Adipose tissue (tissue), 3 donors: ENCODE results near the gene PPP6R3. TPM values are rescaled to one million over a fixed set of nuclear protein-coding genes. Genes with fewer than 3 reads are reported as not detected.
"Not testable (repeated sequence)": the region's sequence is repeated elsewhere in the genome, so short reads cannot be mapped to it uniquely, and the experiment has no call there.

Source experiments
- H3K27ac ChIP-seq: one replicate; pipeline ENCODE4 v1.5.1; 2013; ENCODE audit warnings: low read depth, low read length
- WGBS, 3 donors: extraction: QIAGEN DNeasy Blood & Tissue Kit; methylation state at CpG; one replicate each; pipeline ENCODE4 v1.1.7; 2013; 5-methylcytosine and 5-hydroxymethylcytosine counted together
- polyA plus RNA-seq, 3 donors: library from polyadenylated mRNA; stranded (reverse); fragments of 200-250 nt; gene quantifications; one replicate each; pipeline ENCODE4 v1.2.3, GENCODE V29; 2013
- donor health status: healthy with polysubstance abuse.
- donor health status: Bipolar disorder and iron deficiency.
- donor health status: healthy.

The PPP6R3 gene
- polyA plus RNA-seq, 3 donors, result 14.3 to 31.5 (median 26.9) TPM

DNA sequence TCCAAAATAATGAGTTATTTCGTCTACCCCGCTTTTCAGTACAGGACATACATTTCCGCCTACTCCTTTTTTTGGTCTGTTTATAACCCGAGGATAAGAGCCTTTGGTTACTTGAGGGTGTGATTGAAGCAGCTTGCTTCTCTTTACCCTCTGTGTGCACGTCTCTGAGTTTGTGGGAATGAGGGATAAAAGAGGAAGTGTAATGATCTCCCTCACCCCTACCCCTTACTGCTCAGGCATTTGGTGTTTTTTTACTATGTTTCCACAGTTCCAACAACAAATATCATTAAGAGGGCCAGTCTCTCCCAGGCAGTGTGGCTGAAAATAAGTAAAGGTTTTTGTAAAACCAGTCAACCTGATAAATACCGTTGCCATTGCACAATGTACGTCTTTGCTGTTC is 140.6 kb downstream of the PPP6R3 start:
- WGBS, 3 donors, result 83 to 88% (median 86%) methylated on average over 7 of the region's 7 CpGs
- H3K27ac ChIP-seq, result no peak overlapping the region

DNA sequence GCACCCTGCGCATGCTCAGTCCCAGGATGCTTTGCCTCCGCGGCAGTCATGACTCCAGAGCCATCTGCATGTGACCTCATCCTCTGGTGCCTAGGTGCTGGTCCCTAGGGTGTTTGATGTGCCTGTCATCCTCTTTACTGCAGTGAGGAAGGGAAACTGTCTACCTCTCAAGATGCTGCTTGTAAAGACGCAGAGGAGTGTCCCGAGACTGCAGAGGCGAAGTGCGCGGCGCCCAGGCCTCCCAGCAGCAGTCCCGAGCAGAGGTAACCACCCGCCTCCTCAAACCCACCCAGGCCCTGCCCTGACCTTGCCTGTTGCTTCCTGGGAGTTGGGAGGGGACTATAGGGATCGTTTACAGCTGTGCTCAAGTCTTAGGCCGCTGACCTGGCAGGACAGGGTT is 149.2 kb downstream of the PPP6R3 start:
- 91 to 93% (median 93%) methylated on average over 13 of the region's 13 CpGs for WGBS, 3 donors
- no peak overlapping the region for H3K27ac ChIP-seq

DNA sequence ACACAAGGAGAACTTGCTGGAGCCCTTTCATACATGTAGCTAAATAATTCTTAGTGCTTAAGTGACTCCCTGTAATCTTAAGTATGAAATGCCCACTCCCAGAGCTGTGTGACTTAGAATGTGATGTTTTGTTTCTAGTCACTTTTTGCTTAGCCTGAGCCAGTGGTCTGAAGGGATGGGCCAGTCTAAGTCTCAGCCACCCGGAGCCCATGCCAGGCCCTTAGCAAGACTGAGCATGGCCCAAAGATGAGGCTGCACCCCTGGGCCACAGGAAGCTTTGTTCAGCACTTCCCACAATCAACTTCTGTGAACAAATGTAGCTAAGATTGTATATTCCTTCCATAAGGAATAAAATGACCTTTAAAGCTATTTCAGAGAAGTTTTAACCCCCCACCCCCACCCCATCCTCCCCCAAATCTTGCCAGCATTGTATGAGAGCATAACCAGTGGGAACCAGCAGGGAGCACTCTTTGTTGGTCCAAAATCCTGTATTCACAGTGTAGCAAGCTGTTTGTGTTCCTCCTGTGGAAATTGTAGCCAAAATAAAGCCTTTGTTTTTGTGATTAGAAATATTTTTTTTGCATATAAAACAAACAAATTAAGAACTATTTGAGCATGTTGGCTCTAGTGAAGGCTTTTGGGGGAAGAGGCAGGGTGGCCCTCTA is 150.0 kb downstream of the PPP6R3 start:
- no peak overlapping the region for H3K27ac ChIP-seq
- 59 to 94% (median 74%) methylated on average over 1 of the region's 1 CpG for WGBS, 3 donors

DNA sequence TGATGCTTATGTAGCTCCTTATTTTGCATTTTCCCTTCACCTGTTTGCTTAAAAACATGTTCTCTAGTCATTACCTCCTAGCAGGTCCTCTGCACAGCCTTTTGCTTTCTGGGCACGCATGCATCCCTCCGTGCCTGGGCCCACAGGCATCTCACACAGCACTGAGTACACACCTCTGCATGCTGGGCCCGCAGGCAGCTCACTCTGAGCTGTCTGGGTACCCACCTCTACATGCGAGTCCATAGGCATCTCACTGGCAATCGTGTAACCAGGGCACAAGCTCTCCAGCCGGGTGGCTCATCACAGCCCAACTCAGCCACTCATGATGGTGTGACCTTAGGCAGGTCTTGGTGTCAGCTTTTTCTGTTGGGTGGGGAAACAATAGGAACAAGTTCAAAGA is 155.1 kb downstream of the PPP6R3 start:
- WGBS, 3 donors, result 89 to 95% (median 95%) methylated on average over 6 of the region's 6 CpGs
- no peak overlapping the region for H3K27ac ChIP-seq

DNA sequence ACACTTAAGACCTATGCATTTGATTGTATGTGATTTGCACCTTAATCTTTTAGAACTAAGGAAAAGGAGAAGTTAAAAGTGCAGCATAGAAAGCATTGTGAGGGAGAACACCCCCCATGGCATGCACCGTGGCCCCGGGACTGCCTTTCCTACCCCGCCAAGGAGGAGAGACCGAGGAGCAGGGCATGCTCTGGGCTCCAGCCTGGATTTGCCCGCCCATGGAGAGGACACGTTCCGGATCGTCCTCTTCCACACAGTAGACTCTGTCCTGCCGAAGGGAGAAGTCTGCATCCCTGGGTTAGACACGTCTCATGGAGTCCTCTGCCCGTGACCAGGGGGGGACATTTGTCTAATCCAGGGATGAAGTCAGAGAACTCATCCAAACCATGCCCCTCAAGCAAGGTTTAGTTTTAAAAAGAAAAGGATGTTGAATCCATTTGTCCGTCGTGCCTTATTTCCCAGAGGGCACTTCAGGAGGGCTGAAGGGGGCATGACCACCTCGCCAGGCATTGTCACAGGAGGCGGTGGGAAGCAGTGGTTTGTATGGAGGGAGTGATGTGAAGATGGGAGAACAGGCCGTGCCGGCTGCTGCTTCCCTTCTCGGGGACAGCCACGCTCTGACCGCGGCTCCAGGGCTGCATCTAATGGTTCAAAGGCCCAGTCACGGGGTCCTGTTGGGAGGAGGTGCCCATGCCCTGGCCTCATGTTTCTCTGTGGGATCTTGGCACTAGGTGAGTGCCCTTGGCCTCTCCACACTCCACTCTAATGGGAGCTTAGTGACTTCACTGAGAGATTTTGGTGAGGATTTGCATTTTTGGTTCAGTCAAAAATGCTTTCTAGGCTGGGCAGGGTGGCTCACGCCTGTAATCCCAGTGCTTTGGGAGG is 157.6 kb downstream of the PPP6R3 start:
- H3K27ac ChIP-seq, result no peak overlapping the region
- WGBS, 3 donors, result 83 to 89% (median 86%) methylated on average over 23 of the region's 23 CpGs

DNA sequence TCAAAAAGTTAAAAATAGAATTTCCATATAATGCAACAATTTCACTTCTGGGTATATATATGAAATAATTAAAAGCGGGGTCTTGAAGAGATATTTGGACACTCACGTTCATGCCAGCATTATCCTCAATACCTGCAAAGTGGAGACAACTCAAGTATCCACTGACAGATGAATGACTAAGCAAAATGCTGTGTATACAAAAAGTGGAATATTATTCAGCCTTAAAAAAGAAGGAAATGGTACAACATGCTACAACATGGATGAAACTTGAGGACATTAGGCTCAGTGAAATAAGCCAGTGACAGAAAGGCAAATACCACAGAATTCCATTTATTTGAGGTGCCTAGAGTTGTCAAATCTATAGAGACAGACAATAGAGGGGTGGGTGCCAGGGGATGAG is 161.3 kb downstream of the PPP6R3 start:
- H3K27ac ChIP-seq, result no peak overlapping the region

DNA sequence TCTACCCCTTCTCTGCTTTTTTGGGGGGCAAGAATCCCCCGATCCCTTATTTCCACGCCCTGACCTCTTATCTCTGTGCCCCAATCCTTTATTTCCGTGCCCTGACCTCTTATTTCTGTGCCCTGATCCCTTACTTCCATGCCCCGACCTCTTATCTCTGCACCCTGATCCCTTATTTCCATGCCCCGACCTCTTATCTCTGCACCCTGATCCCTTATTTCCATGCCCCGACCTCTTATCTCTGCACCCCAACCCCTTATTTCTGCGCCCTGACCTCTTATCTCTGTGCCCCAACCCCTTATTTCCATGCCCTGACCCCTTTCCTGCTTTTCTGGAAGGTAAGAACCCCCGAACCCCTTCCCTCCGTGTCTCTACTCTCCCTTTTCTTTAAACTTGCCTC is 163.2 kb downstream of the PPP6R3 start:
- WGBS, 3 donors, result 71 to 82% (median 76%) methylated on average over 9 of the region's 9 CpGs

More for the DNA sequence above, 161.3 kb downstream of the PPP6R3 start:
- 87 to 98% (median 94%) methylated on average over 2 of the region's 2 CpGs for WGBS, 3 donors

DNA sequence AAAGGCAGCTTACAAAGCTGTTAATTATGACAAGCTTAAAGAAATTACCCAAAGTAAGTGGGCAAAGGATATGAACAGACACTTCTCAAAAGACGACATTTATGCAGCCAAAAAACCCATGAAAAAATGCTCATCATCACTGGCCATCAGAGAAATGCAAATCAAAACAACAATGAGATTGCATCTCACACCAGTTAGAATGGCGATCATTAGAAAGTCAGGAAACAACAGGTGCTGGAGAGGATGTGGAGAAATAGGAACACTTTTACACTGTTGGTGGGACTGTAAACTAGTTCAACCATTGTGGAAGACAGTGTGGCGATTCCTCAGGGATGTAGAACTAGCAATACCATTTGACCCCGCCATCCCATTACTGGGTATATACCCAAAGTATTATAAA is 164.5 kb downstream of the PPP6R3 start:
- 83 to 90% (median 84%) methylated on average over 4 of the region's 4 CpGs for WGBS, 3 donors
- H3K27ac ChIP-seq, result not testable (repeated sequence)

More for the DNA sequence above, 163.2 kb downstream of the PPP6R3 start:
- H3K27ac ChIP-seq, result not testable (repeated sequence)

DNA sequence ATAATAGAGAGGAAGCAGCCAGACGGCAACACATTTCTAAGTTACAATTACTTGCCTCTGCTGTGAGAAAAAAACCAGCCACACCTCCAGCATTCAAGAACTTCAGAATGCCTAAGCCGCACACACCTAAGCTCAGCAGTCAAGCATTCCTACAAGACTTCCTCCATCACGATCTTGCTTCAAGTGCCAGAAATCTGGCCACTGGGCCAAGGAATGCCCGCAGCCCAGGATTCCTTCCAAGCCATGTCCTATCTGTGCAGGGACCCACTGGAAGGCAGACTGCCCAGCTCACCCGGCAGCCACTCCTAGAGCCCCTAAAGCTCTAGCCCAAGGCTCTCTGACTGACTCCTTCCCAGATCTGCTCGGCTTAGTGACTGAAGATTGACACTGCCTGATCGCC is 165.7 kb downstream of the PPP6R3 start:
- not testable (repeated sequence) for H3K27ac ChIP-seq
- 85 to 94% (median 94%) methylated on average over 7 of the region's 7 CpGs for WGBS, 3 donors

DNA sequence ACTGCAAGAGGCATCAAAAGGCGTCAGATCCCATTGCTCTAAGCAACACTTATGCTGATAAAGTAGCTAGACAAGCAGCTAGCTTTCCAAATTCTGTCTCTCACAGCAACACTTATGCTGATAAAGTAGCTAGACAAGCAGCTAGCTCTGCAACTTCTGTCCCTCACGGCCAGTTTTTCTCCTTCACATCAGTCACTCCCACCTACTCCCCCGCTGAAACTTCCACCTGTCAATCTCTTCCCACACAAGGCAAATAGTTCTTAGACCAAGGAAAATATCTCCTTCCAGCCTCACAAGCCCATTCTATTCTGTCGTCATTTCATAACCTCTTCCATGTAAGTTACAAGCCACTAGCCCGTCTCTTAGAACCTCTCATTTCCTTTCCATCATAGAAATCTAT is 168.3 kb downstream of the PPP6R3 start:
- 62 to 83% (median 81%) methylated on average over 4 to 5 of the region's 5 CpGs for WGBS, 3 donors
- not testable (repeated sequence) for H3K27ac ChIP-seq

DNA sequence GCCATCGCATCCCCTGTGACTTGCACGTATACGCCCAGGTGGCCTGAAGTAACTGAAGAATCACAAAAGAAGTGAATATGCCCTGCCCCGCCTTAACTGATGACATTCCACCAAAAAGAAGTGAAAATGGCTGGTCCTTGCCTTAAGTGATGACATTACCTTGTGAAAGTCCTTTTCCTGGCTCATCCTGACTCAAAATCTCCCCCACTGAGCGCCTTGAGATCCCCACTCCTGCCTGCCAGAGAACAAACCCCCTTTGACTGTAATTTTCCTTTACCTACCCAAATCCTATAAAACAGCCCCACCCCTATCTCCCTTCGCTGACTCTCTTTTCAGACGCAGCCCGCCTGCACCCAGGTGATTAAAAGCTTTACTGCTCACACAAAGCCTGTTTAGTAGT is 171.8 kb downstream of the PPP6R3 start:
- WGBS, 3 donors, result 85 to 95% (median 89%) methylated on average over 8 of the region's 8 CpGs
- H3K27ac ChIP-seq, result not testable (repeated sequence)

DNA sequence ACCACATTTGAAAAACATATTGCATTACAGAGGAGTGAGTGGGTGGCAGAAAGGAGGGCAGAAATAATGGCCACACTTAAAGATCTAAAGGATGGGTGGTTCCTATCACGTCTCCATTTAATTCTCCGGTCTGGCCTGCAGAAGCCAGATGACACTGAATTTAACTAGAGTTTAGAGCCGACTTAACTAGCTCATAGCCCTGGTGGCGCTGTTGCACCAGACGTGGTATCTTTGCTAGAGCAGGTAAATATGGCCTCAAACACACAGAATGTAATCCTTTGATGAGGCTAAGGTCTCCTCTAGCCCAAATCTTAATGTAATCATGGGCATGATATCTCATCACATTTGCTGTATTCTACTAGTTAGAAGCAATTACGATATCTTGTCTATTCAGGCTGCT is 172.2 kb downstream of the PPP6R3 start:
- WGBS, 3 donors, result 45 to 55% (median 55%) methylated on average over 6 of the region's 6 CpGs
- no peak overlapping the region for H3K27ac ChIP-seq

DNA sequence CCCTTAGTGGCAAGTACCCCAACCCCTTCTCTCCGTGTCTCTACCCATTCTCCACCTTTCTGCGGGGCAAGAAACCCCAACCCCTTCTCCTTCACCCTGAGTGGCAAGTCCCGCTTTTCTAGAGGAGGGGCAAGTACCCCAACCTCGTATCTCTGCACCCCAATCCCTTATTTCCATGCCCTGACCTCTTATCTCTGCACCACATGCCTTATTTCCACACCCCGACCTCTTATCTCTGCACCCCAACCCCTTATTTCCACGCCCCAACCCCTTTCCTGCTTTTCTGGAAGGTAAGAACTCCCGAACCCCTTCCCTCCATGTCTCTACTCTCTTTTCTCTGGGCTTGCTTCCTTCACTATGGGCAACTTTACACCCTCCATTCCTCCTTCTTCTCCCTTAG is 174.1 kb downstream of the PPP6R3 start:
- not testable (repeated sequence) for H3K27ac ChIP-seq
- 62 to 80% (median 73%) methylated on average over 7 of the region's 7 CpGs for WGBS, 3 donors

DNA sequence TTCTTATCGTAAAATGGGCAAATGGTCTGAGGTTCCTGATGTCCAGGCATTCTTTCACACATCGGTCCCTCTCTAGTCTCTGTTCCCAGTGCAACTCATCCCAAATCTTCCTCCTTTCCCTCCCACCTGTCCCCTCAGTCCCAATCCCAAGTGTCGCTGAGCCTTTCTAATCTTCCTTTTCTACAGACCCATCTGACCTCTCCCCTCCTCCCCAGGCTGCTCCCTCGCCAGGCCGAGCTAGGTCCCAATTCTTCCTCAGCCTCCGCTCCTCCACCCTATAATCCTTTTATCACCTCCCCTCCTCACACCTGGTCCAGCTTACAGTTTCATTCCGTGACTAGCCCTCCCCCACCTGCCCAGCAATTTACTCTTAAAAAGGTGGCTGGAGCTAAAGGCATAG is 174.6 kb downstream of the PPP6R3 start:
- not testable (repeated sequence) for H3K27ac ChIP-seq
- 57 to 84% (median 76%) methylated on average over 6 of the region's 7 CpGs for WGBS, 3 donors

DNA sequence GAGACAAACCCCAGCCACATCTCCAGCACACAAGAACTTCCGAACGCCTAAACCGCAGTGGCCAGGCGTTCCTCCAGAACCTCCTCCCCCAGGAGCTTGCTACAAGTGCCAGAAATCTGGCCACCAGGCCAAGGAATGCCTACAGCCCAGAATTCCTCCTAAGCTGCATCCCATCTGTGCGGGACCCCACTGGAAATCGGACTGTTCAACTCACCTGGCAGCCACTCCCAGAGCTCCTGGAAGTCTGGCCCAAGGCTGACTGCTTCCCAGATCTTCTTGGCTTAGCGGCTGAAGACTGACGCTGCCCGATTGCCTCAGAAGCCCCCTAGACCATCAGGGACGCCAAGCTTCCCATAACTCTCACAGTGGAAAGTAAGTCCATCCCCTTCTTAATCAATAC is 175.3 kb downstream of the PPP6R3 start:
- not testable (repeated sequence) for H3K27ac ChIP-seq
- 69 to 83% (median 77%) methylated on average over 10 of the region's 10 CpGs for WGBS, 3 donors

DNA sequence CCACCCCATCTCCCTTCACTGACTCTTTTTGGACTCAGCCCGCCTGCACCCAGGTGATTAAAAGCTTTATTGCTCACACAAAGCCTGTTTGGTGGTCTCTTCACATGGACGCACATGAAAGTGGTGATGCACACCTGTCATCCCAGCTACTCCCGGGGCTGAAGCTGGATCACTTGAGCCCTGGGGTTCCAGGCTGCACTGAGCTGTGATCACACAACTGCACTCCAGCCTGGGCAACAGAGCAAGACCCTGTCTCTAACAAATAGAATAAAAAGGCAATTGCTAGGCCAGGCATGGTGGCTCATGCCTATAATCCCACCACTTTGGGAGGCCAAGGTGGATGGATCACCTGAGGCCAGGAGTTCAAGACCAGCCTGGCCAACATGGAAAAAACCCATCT is 178.8 kb downstream of the PPP6R3 start:
- whole genome bisulfite sequencing, 3 donors, result 71 to 80% (median 78%) methylated on average over 2 to 3 of the region's 3 CpGs
- not testable (repeated sequence) for H3K27ac ChIP-seq

DNA sequence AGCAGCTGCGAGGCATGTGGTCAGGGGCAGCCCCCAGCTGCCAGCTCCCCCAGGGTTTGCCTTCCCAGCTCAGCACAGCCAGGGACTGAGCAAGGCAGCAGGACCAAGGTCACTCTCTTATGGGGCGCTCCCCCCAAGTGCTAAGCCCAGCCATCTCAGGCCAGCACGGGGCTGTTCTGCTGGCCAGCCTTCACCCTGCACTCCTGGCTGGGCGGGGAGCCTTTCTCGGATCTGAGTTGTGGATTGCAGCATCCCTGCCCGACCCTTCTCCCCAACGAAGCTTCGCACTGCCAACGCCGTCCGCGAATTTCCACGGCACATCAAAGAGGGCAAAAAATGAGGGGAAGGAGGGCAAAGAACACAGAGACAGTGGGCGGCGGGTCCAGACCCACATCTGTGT is 181.3 kb downstream of the PPP6R3 start:
- H3K27ac ChIP-seq, result no peak overlapping the region
- WGBS, 3 donors, result 80 to 88% (median 87%) methylated on average over 15 of the region's 15 CpGs

DNA sequence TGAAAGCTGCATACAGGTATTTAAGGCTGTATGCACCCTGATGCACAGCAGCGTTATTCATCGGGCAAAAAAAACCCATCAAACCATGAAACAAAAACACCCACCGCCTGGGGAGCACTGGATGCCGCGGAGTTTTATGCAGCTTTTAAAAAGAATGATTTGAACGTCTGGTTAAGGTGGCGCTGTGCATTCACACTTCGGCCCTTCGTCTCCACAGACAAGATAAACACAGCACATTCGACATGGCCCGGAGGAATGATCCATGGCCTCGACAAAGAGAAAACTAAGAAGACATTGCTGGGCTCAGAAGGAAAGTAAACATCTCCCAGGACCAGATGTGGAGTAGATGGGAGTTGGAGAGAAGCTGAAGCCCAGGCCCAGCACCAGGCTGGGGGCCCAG is 183.0 kb downstream of the PPP6R3 start:
- H3K27ac ChIP-seq, result no peak overlapping the region
- whole genome bisulfite sequencing, 3 donors, result 27 to 37% (median 35%) methylated on average over 12 of the region's 12 CpGs

DNA sequence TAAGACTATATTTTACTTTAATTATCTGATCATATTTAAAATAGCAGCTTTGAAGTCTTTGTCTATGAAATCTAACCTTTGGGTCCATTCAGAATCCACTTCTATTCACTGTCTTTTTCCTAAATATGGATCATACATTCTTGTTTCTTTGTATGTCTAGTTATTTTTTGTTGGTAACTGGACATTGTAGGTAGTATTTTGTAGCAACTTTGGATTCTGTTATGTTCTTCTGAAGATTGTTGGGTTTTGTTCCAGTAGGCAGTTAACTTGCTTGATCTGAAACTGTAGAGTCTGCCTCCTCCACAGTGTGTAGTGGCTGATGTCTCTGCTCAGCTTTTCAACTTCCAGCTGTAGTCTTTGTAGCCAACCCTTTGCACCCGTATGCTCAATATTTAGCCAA is 186.3 kb downstream of the PPP6R3 start:
- no peak overlapping the region for H3K27ac ChIP-seq
- 95 to 100% (median 98%) methylated on average over 1 of the region's 1 CpG for WGBS, 3 donors
